Measurements from ENCODE around the gene TPGS1. TPM values are rescaled to one million over a fixed set of nuclear protein-coding genes. Genes with fewer than 3 reads are reported as not detected.

Gene TPGS1
- total and polyA plus RNA-seq, 12 donors: 7.1 to 22.2 (median 10.2) TPM

DNA sequence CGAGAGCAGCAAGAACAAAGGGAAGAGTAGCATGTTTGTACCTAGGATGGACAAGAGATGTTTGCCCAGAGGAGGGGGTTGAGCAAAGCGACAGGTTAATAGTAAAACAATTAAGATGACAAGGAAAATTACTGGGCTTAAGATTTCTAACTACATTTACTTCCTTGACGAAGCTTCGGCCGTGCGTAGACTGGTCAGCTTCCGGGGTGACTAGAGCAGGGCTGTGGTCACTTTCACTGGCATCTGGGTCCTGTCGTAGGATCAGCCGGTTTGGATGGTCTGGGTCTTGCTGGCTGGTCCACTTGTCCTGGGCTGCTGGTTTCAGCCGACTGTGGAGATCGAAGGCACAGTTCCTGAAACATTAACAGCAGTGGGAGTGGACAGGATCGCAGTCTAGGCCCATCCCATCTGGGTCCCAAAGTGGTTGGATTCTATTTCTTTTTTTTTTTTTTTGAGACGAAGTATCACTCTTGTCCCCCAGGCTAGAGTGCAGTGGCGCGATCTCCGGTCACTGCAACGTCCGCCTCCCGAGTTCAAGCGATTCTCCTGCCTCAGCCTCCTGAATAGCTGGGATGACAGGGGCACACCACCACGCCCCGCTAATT is 60.1 kb downstream of the TPGS1 start:
- no peak for ATAC-seq
- intact Hi-C loops (cut with DNase I): no loop called here
- 92 to 94% methylated on average over 22 of the region's 22 CpGs for WGBS, 2 donors
- TF ChIP-seq, protein P1, sequence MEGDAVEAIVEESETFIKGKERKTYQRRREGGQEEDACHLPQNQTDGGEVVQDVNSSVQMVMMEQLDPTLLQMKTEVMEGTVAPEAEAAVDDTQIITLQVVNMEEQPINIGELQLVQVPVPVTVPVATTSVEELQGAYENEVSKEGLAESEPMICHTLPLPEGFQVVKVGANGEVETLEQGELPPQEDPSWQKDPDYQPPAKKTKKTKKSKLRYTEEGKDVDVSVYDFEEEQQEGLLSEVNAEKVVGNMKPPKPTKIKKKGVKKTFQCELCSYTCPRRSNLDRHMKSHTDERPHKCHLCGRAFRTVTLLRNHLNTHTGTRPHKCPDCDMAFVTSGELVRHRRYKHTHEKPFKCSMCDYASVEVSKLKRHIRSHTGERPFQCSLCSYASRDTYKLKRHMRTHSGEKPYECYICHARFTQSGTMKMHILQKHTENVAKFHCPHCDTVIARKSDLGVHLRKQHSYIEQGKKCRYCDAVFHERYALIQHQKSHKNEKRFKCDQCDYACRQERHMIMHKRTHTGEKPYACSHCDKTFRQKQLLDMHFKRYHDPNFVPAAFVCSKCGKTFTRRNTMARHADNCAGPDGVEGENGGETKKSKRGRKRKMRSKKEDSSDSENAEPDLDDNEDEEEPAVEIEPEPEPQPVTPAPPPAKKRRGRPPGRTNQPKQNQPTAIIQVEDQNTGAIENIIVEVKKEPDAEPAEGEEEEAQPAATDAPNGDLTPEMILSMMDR (IDR thresholded peaks at IDR 0.05): no peak
- Histone ChIP-seq H3K27me3 (no peaks in the 10 kb centered on the region), H3K4me3 (peak overlapping the region in 1 of 10 donors; percentile 36), H3K27ac (peak overlapping the region in 1 of 10 donors; percentile 83), H3K36me3 (no peaks in the 10 kb centered on the region), H3K9me3 (no peaks in the 10 kb centered on the region), H3K4me1 (peaks cover 2 to 17% (median 11%) of the 10 kb centered on the region in 9 donors)
- no peak for DNase-seq

Other genes with a start within 250 kb of the TPGS1 start
- gene PLPP2, start 216.1 kb upstream of the TPGS1 start, total RNA-seq: 1 to 10 TPM in 2 of 10 donors, under 1 TPM in 8; 0.14 to 2.8 (median 0.62) TPM
- under 1 TPM; 0.80 to 0.91 TPM for gene PLPP2, start 216.1 kb upstream of the TPGS1 start, polyA plus RNA-seq
- gene MIER2, start 162.7 kb upstream of the TPGS1 start, total RNA-seq: 10 to 100 TPM; 11.1 to 34.6 (median 16.3) TPM
- gene MIER2, start 162.7 kb upstream of the TPGS1 start, polyA plus RNA-seq: 10 to 100 TPM; 25.1 to 30.4 TPM
- 1 to 10 TPM in 3 of 10 donors, under 1 TPM in 7; 0.26 to 2.2 (median 0.62) TPM for gene C2CD4C, start 98.3 kb upstream of the TPGS1 start, total RNA-seq
- gene C2CD4C, start 98.3 kb upstream of the TPGS1 start, polyA plus RNA-seq: 1 to 10 TPM; 2.1 to 2.2 TPM
- gene SHC2, start 46.5 kb upstream of the TPGS1 start, total RNA-seq: 10 to 100 TPM in 9 of 10 donors, 1 to 10 TPM in 1; 7.7 to 16.3 (median 12.4) TPM
- gene SHC2, start 46.5 kb upstream of the TPGS1 start, polyA plus RNA-seq: 10 to 100 TPM; 11.2 to 33.5 TPM
- under 1 TPM in 9 of 10 donors, not detected in 1; 0.14 to 0.71 (median 0.17) TPM for gene MADCAM1, start 11.0 kb upstream of the TPGS1 start, total RNA-seq
- gene MADCAM1, start 11.0 kb upstream of the TPGS1 start, polyA plus RNA-seq: under 1 TPM; 0.09 to 0.80 TPM
- 100 to 1,000 TPM in 2 of 10 donors, 10 to 100 TPM in 8; 70.2 to 116 (median 76.7) TPM for gene CDC34, start 24.3 kb downstream of the TPGS1 start, total RNA-seq
- 100 to 1,000 TPM; 120 to 162 TPM for gene CDC34, start 24.3 kb downstream of the TPGS1 start, polyA plus RNA-seq
- 1 to 10 TPM in 1 of 10 donors, under 1 TPM in 3, not detected in 6; 0.25 to 2.7 (median 0.37) TPM for gene GZMM, start 36.6 kb downstream of the TPGS1 start, total RNA-seq
- gene GZMM, start 36.6 kb downstream of the TPGS1 start, polyA plus RNA-seq: under 1 TPM in 1 of 2 donors, not detected in 1; 0.46 TPM
- 1,000 to 10,000 TPM; 1,225 to 2,457 (median 1,705) TPM for gene BSG, start 65.1 kb downstream of the TPGS1 start, total RNA-seq
- gene BSG, start 65.1 kb downstream of the TPGS1 start, polyA plus RNA-seq: 1,000 to 10,000 TPM in 1 of 2 donors, 100 to 1,000 TPM in 1; 829 to 5,252 TPM
- gene HCN2, start 82.4 kb downstream of the TPGS1 start, total RNA-seq: 10 to 100 TPM in 1 of 10 donors, 1 to 10 TPM in 9; 1.9 to 10.7 (median 5.1) TPM
- gene HCN2, start 82.4 kb downstream of the TPGS1 start, polyA plus RNA-seq: 1 to 10 TPM in 1 of 2 donors, under 1 TPM in 1; 0.90 to 4.7 TPM
- 10 to 100 TPM; 37.2 to 61.7 (median 45.3) TPM for gene POLRMT, start 126.0 kb downstream of the TPGS1 start, total RNA-seq
- 100 to 1,000 TPM in 1 of 2 donors, 10 to 100 TPM in 1; 43.2 to 159 TPM for gene POLRMT, start 126.0 kb downstream of the TPGS1 start, polyA plus RNA-seq
- gene FGF22, start 132.4 kb downstream of the TPGS1 start, total RNA-seq: under 1 TPM in 5 of 10 donors, not detected in 5; 0.20 to 0.36 (median 0.30) TPM
- gene FGF22, start 132.4 kb downstream of the TPGS1 start, polyA plus RNA-seq: under 1 TPM; 0.16 to 0.44 TPM
- 10 to 100 TPM; 20.3 to 43.6 (median 22.5) TPM for gene RNF126, start 155.7 kb downstream of the TPGS1 start, total RNA-seq
- gene RNF126, start 155.7 kb downstream of the TPGS1 start, polyA plus RNA-seq: 10 to 100 TPM; 27.1 to 46.1 TPM
- gene FSTL3, start 168.9 kb downstream of the TPGS1 start, total RNA-seq: 100 to 1,000 TPM in 3 of 10 donors, 10 to 100 TPM in 7; 33.4 to 153 (median 77.3) TPM
- gene FSTL3, start 168.9 kb downstream of the TPGS1 start, polyA plus RNA-seq: 100 to 1,000 TPM; 118 to 279 TPM
- not detected for gene PRSS57, start 188.0 kb downstream of the TPGS1 start, total RNA-seq
- under 1 TPM in 1 of 2 donors, not detected in 1; 0.06 TPM for gene PRSS57, start 188.0 kb downstream of the TPGS1 start, polyA plus RNA-seq
- gene PALM, start 201.4 kb downstream of the TPGS1 start, total RNA-seq: 10 to 100 TPM; 12.5 to 33.0 (median 17.7) TPM
- gene PALM, start 201.4 kb downstream of the TPGS1 start, polyA plus RNA-seq: 10 to 100 TPM; 18.9 to 36.7 TPM
- gene MISP, start 243.6 kb downstream of the TPGS1 start, total RNA-seq: not detected
- gene MISP, start 243.6 kb downstream of the TPGS1 start, polyA plus RNA-seq: under 1 TPM in 1 of 2 donors, not detected in 1; 0.01 TPM

Measured in heart right ventricle (tissue), 16 donors.